Measurements from ENCODE around the gene CD59. TPM values are rescaled to one million over a fixed set of nuclear protein-coding genes. Genes with fewer than 3 reads are reported as not detected.

The CD59 gene
- total and polyA plus RNA-seq, 2 of the 4 experiments (the other 2 are of a cell fraction) = 765 to 1,140 TPM

GRCh38 chr11:33665350-33666106, 70.7 kb downstream of the CD59 start:
- H2BK15ac ChIP-seq (ENCODE audit: low read depth, low read length) = no peak overlapping the region
- no peak overlapping the region for H2AK9ac ChIP-seq (replicated peaks; ENCODE audit: low read depth, low read length, poor library complexity)
- H3K14ac ChIP-seq (replicated peaks; ENCODE audit: low read depth, low read length) = no peak overlapping the region
- no peak overlapping the region for H4K8ac ChIP-seq (ENCODE audit: low read depth in 2 of 2, low read length in 2 of 2)
- no peak overlapping the region for H4K91ac ChIP-seq (ENCODE audit: insufficient read depth, low read depth, low read length)
- no peaks in the 10 kb centered on the region for H3K36me3 ChIP-seq (ENCODE audit: control insufficient read depth, insufficient read depth, low read length)
- no peak overlapping the region for H3K9ac ChIP-seq (ENCODE audit: low read depth, low read length)
- intact Hi-C loops (cut with micrococcal nuclease) (no loop called here), dilution Hi-C loops (cut with HindIII; ENCODE audit: low sequenced_read_pairs, unreplicated experiment) (no loop called here), in situ Hi-C loops (cut with MboI; ENCODE audit: low sequenced_read_pairs) (no loop called here)
- no TSS peak for BruUV-seq (replicated peaks)
- H2BK5ac ChIP-seq (ENCODE audit: low read depth, low read length, poor library complexity, severe bottlenecking) = no peak overlapping the region
- WGBS, 2 experiments (ENCODE audit: extremely low coverage in 2 of 2, insufficient read length in 1 of 2) = no CpG with 5 or more reads among the region's 6 CpGs
- H3K27me3 ChIP-seq (ENCODE audit: control insufficient read depth, insufficient read depth, low read length) = no peaks in the 10 kb centered on the region
- peaks cover 0 to 3% of the 10 kb centered on the region in 2 experiments; a peak in 1 of 4 replicates for H3K79me1 ChIP-seq (ENCODE audit: low read depth in 1 of 2, low read length in 2 of 2)
- no peak overlapping the region for H3K56ac ChIP-seq (ENCODE audit: extremely low read depth, insufficient read depth, low read length)
- H3K4me2 ChIP-seq (ENCODE audit: low read depth, low read length) = no peak overlapping the region
- H3K18ac ChIP-seq (ENCODE audit: low read depth, low read length) = no peak overlapping the region
- H4K5ac ChIP-seq (ENCODE audit: low read depth, low read length) = no peak overlapping the region
- POLR2A ChIA-PET (ENCODE audit: unreplicated experiment) = no interaction called here
- no peak for DNase-seq
- peaks cover 2% of the 10 kb centered on the region for H3K9me1 ChIP-seq (ENCODE audit: insufficient read depth, low read length)
- no peak overlapping the region for H2AK5ac ChIP-seq (ENCODE audit: low read depth, low read length)
- no peak overlapping the region for H3K23ac ChIP-seq (ENCODE audit: low read depth, low read length)
- H4K20me1 ChIP-seq (ENCODE audit: insufficient read depth, low read length) = no peaks in the 10 kb centered on the region; the same call in 1 of the 2 replicates
- CTCF ChIA-PET = no interaction called here
- no peak overlapping the region for H3K4me3 ChIP-seq (ENCODE audit: insufficient read depth, low read depth, low read length)
- H2AFZ ChIP-seq (replicated peaks; ENCODE audit: low read length, poor library complexity) = no peak overlapping the region
- peaks cover 4% of the 10 kb centered on the region for H3K4me1 ChIP-seq (ENCODE audit: control insufficient read depth, insufficient read depth, low read length)
- H2BK120ac ChIP-seq (ENCODE audit: low read depth, low read length) = no peak overlapping the region
- no peak for TF ChIP-seq CTCF (conservative IDR thresholded peaks at IDR 0.05; ENCODE audit: low read depth, low read length)
- no peak for TF ChIP-seq RCOR1 (IDR thresholded peaks at IDR 0.05; ENCODE audit: insufficient replicate concordance, low read length)
- no peak for TF ChIP-seq RFX5 (IDR thresholded peaks at IDR 0.05; ENCODE audit: low read depth, low read length)
- TF ChIP-seq NFE2L2 (IDR thresholded peaks at IDR 0.05; ENCODE audit: low read depth, low read length) = no peak
- TF ChIP-seq MXI1 (IDR thresholded peaks at IDR 0.05; ENCODE audit: borderline replicate concordance, low read depth, low read length) = no peak
- no peak for TF ChIP-seq RAD21 (IDR thresholded peaks at IDR 0.05; ENCODE audit: low read length)
- TF ChIP-seq MAFK (IDR thresholded peaks at IDR 0.05; ENCODE audit: low read depth, low read length) = no peak
- TF ChIP-seq POLR2A (IDR thresholded peaks at IDR 0.05; ENCODE audit: low read depth, low read length) = no peak
- no peak for TF ChIP-seq USF2 (IDR thresholded peaks at IDR 0.05; ENCODE audit: low read depth, low read length)
- H2BK20ac ChIP-seq (ENCODE audit: low read depth, low read length) = no peak overlapping the region
- H3K27ac ChIP-seq (ENCODE audit: insufficient read depth, low read length) = no peak overlapping the region
- no peaks in the 10 kb centered on the region for H3K9me3 ChIP-seq (ENCODE audit: control insufficient read depth, insufficient read depth, low read length)
- ATAC-seq (ENCODE audit: low read depth) = no peak
- H3K4ac ChIP-seq (ENCODE audit: low read depth, low read length) = no peak overlapping the region
